ENCODE data around the gene FARS2.
"Not testable (repeated sequence)": the region's sequence is repeated elsewhere in the genome, so short reads cannot be mapped to it uniquely, and the experiment has no call there.

The FARS2 gene

GRCh38 chr6:5786969-5787720 lies 525.8 kb downstream of the FARS2 start:
- no peak for DNase-seq (ENCODE audit: extremely low read depth, low read depth)
- no peak overlapping the region for H3K4me3 ChIP-seq (replicated peaks; ENCODE audit: low read depth, low read length)
- TF ChIP-seq CTCF (IDR thresholded peaks at IDR 0.05; ENCODE audit: low read depth, low read length, missing control alignments): no peak

DNA sequence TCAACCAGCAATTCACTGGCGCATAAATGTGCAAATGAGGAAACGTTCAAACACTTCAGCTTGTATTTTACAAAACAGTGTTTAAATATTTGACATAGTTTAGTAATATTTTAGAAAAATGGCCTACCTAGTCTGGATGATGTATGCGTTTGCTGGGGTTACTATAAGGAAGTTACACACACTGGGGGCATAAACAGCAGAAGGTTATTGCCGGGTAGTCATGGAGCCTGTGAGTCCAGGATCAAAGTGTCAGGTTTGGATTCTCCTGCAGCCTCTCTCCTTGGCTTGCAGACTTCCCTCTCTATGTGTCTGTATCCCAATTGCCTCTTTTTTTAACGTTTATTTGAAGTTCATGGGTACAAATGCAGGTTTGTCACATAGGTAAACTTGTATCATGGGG lies 528.1 kb downstream of the FARS2 start:
- H3K4me3 ChIP-seq (replicated peaks; ENCODE audit: low read depth, low read length); DNase-seq (ENCODE audit: extremely low read depth, low read depth): not testable (repeated sequence)

DNA sequence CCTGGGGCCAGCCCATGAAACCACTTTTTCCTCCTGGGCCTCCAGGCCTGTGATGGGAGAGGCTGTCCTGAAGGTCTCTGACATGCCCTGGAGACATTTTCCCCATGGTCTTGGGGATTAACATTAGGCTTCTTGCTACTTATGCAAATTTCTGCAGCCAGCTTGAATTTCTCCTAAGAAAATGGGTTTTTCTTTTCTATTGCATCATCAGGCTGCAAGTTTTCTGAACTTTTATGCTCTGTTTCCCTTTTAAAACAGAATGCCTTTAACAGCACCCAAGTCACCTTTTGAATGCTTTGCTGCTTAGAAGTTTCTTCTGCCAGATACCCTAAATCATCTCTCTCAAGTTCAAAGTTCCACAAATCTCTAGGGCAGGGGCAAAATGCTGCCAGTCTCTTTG lies 535.2 kb downstream of the FARS2 start:
- H3K4me3 ChIP-seq (replicated peaks; ENCODE audit: low read depth, low read length); DNase-seq (ENCODE audit: extremely low read depth, low read depth): not testable (repeated sequence)

GRCh38 chr6:5806406-5806805 lies 545.1 kb downstream of the FARS2 start:
- not testable (repeated sequence) for DNase-seq (ENCODE audit: extremely low read depth, low read depth); H3K4me3 ChIP-seq (replicated peaks; ENCODE audit: low read depth, low read length)

GRCh38 chr6:5809450-5809849 lies 548.1 kb downstream of the FARS2 start:
- H3K4me3 ChIP-seq (replicated peaks; ENCODE audit: low read depth, low read length): no peak overlapping the region
- no peak for TF ChIP-seq CTCF (IDR thresholded peaks at IDR 0.05; ENCODE audit: low read depth, low read length, missing control alignments)
- DNase-seq (ENCODE audit: extremely low read depth, low read depth): no peak

DNA sequence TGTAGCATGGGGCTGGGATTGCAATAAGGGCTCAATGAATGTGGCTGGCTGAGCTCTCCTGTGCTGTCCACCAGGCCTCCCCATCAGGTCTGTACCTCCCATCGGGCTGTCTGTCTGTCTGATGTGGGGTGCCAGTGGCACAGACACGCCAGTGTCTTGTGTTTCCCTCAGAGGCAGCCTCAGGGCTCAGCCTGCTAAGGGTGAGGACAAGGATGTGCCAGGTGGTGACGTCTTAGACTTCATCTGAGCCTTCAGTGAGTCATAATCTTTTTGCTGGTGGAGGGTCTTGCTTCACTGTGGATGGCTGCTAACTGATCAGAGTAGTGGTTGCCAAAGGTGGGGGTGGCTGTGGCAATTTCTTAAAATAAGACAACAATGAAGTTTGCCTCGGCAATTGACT lies 550.7 kb downstream of the FARS2 start:
- DNase-seq (ENCODE audit: extremely low read depth, low read depth): no peak
- H3K4me3 ChIP-seq (replicated peaks; ENCODE audit: low read depth, low read length): no peak overlapping the region
- no peak for TF ChIP-seq CTCF (IDR thresholded peaks at IDR 0.05; ENCODE audit: low read depth, low read length, missing control alignments)

GRCh38 chr6:5813625-5814027 lies 552.3 kb downstream of the FARS2 start:
- TF ChIP-seq CTCF (IDR thresholded peaks at IDR 0.05; ENCODE audit: low read depth, low read length, missing control alignments): no peak

DNA sequence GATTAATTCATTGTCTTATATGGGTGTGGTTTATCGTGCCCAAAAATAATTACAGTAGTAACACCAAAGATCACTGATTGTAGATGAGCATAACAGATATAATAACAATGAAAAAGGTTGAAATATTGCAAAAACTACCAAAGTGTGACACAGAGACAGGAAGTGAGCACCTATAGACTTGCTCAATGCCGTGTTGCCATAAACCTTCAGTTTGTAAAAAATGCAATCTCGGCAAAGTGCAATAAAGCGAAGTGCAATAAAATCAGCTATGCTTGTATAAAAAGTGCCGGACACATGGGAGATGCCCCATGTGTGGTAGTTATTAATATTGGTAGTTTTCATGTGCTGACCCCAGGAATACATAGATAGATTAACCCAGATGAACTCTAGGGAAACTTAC lies 552.8 kb downstream of the FARS2 start:
- H3K4me3 ChIP-seq (replicated peaks; ENCODE audit: low read depth, low read length): no peak overlapping the region
- DNase-seq (ENCODE audit: extremely low read depth, low read depth): no peak
- no peak for TF ChIP-seq CTCF (IDR thresholded peaks at IDR 0.05; ENCODE audit: low read depth, low read length, missing control alignments)

More at GRCh38 chr6:5813625-5814027, 552.3 kb downstream of the FARS2 start:
- H3K4me3 ChIP-seq (replicated peaks; ENCODE audit: low read depth, low read length): no peak overlapping the region
- no peak for DNase-seq (ENCODE audit: extremely low read depth, low read depth)
